ENCODE data around the gene CDPF1. TPM values are rescaled to one million over a fixed set of nuclear protein-coding genes. Genes with fewer than 3 reads are reported as not detected.

Gene CDPF1
- total and polyA plus RNA-seq, 2 of the 13 experiments (the other 11 are each of a cell fraction or from before 2014, with no cell fraction given), result 5.2 to 8.1 TPM

- TF ChIP-seq ZNF746 (CRISPR knock-in tag; IDR thresholded peaks at IDR 0.05) (no peak), FOXM1 (CRISPR knock-in tag; IDR thresholded peaks at IDR 0.05) (no peak), ZNF7 (CRISPR knock-in tag; IDR thresholded peaks at IDR 0.05) (no peak), GATAD2A (CRISPR knock-in tag; IDR thresholded peaks at IDR 0.05) (no peak)
Observed at GRCh38 chr22:46230262-46230901, 19.7 kb downstream of the CDPF1 start (continued).

DNA sequence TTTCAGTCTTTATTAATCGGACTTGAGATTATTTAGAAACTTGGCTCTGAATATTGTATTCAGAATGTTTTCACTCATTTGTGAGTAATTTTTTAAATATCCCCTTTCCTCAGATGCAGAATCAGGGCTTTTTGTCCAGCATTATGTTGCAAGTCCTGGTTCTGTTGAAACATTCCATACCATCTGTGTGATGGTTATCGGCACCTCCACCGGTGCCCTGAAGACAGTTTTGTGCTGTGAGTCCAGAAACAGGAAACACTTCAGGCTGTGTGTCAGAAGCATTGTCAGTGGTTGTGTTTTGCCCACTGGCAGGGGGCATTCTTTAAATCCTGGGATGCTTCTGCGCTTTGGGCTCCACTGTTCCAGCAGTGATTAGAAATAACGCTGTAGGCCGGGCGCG is 20.4 kb downstream of the CDPF1 start:
- Histone ChIP-seq H3K9ac (ENCODE audit: insufficient read depth, low read depth, low read length) (no peak overlapping the region), H4K20me1 (ENCODE audit: insufficient read depth, low read length) (no peaks in the 10 kb centered on the region), H2AFZ (ENCODE audit: low read length) (no peak overlapping the region), H3K4me2 (ENCODE audit: low read depth, low read length) (no peak overlapping the region), H3K9me3 (ENCODE audit: low read length) (no peaks in the 10 kb centered on the region), H3K27me3 (ENCODE audit: control insufficient read depth in 1 of 2, insufficient read depth in 2 of 2, low read length in 2 of 2) (no peaks in the 10 kb centered on the region), H3K4me1 (ENCODE audit: insufficient read depth, low read length) (no peaks in the 10 kb centered on the region), H3K4me3 (replicated peaks in 1 of 3; ENCODE audit: insufficient read depth in 1 of 3, low read depth in 2 of 3, low read length in 3 of 3) (no peak overlapping the region), H3K79me2 (ENCODE audit: insufficient read depth, low read length) (no peaks in the 10 kb centered on the region), H3K27ac (ENCODE audit: extremely low read length, insufficient read depth, low read length) (no peak overlapping the region), H3K36me3 (replicated peaks in 1 of 2; ENCODE audit: control insufficient read depth in 1 of 2, insufficient read depth in 2 of 2, low read length in 2 of 2) (peaks cover 3 to 18% of the 10 kb centered on the region in 2 experiments; a peak in 4 of 5 replicates)
- in situ Hi-C loops (cut with HindIII; ENCODE audit: extremely low pct_ligation_motif_present, low pct_unique_long_range_greater_than_20kb) (no loop called here), intact Hi-C loops (cut with micrococcal nuclease; ENCODE audit: unreplicated experiment) (no loop called here)
- no TSS peak for BruUV-seq (replicated peaks)
- ATAC-seq (no peak), FAIRE-seq (no peak), DNase-seq (ENCODE audit: low spot score) (no peak)
- 91% methylated on average over 8 of the region's 8 CpGs for WGBS (ENCODE audit: low lambda C conversion rate)
- no peak for TF ChIP-seq RBAK (CRISPR knock-in tag; IDR thresholded peaks at IDR 0.05)
- TF ChIP-seq CC2D1A (CRISPR knock-in tag; IDR thresholded peaks at IDR 0.05), result no peak
- no peak for TF ChIP-seq RAD21 (CRISPR knock-in tag; IDR thresholded peaks at IDR 0.05)
- TF ChIP-seq ERF (CRISPR knock-in tag; IDR thresholded peaks at IDR 0.05), result no peak
- TF ChIP-seq NBN (conservative IDR thresholded peaks at IDR 0.05), result no peak
- TF ChIP-seq AGO2 (optimal IDR thresholded peaks at IDR 0.05; ENCODE audit: low read depth, low read length), result no peak
- TF ChIP-seq ZNF142 (CRISPR knock-in tag; IDR thresholded peaks at IDR 0.05), result no peak
- TF ChIP-seq ZNF225 (CRISPR knock-in tag; IDR thresholded peaks at IDR 0.05), result no peak
- no peak for TF ChIP-seq NR2F6 (IDR thresholded peaks at IDR 0.05)
- TF ChIP-seq NR2F6 (CRISPR knock-in tag; IDR thresholded peaks at IDR 0.05), result no peak
- no peak for TF ChIP-seq ZNF678 (CRISPR knock-in tag; IDR thresholded peaks at IDR 0.05)
- no peak for TF ChIP-seq BCL3 (CRISPR knock-in tag; IDR thresholded peaks at IDR 0.05)
- TF ChIP-seq DBP (CRISPR knock-in tag; IDR thresholded peaks at IDR 0.05; ENCODE audit: not compliant biosample characterization), result no peak
- ChIA-PET POLR2A (no interaction called here), CTCF (ENCODE audit: low intra/inter-chr PET ratio, low total read pairs) (no interaction called here)

Data from HepG2 (cell line).